ENCODE results near the gene BTBD6.

GRCh38 chr14:105275267-105275946 lies 27.1 kb downstream of the BTBD6 start:
- TF ChIP-seq PKNOX1 (IDR thresholded peaks at IDR 0.05) = no peak
- TF ChIP-seq HDGF (IDR thresholded peaks at IDR 0.05; ENCODE audit: borderline replicate concordance) = no peak
- TF ChIP-seq SP1 (IDR thresholded peaks at IDR 0.05) = no peak
- no peak for TF ChIP-seq BHLHE40 (IDR thresholded peaks at IDR 0.05; ENCODE audit: borderline replicate concordance)
- TF ChIP-seq FOXA1 (IDR thresholded peaks at IDR 0.05) = no peak
- no peak for TF ChIP-seq ZNF384 (IDR thresholded peaks at IDR 0.05)
- no peak for TF ChIP-seq NFRKB (IDR thresholded peaks at IDR 0.05)
- TF ChIP-seq FOXK2 (IDR thresholded peaks at IDR 0.05) = no peak

Data from HEK293T (cell line).